MV-4-11 (cell line): ENCODE results near the gene KDM8.
"Not testable (repeated sequence)": the region's sequence is repeated elsewhere in the genome, so short reads cannot be mapped to it uniquely, and the experiment has no call there.

ENCODE experiments used
- DNase-seq: peaks from one replicate; lab custom pipeline; 2025; lab: John Stamatoyannopoulos, UW

The KDM8 gene

DNA sequence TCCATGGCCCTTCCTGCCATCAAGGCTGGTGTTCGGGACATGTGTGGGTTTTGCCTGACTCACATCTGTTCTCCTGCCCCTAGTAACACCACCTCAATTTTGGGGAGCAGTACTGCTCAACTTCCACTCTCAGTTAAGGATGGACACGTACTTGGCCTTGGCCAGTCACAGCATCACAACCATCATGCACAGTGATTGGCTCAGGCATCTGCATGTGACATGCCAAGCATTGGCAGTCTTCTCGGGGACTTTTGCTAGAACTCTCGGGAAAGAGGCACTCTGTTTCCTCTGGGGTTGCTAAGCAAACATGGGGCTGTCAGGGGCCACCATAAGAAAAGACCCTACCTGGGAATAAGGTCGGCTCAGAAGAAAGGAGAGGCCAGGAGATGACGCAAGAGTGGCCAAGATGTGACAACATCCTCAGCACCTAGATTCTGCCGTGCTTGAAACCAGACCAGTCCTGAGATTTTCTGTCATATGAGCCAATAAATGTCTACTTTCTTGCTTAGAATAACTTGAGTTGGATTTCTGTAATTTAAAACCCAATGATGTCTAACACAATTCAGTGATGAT lies 11.9 kb upstream of the KDM8 start:
- no peak for DNase-seq

DNA sequence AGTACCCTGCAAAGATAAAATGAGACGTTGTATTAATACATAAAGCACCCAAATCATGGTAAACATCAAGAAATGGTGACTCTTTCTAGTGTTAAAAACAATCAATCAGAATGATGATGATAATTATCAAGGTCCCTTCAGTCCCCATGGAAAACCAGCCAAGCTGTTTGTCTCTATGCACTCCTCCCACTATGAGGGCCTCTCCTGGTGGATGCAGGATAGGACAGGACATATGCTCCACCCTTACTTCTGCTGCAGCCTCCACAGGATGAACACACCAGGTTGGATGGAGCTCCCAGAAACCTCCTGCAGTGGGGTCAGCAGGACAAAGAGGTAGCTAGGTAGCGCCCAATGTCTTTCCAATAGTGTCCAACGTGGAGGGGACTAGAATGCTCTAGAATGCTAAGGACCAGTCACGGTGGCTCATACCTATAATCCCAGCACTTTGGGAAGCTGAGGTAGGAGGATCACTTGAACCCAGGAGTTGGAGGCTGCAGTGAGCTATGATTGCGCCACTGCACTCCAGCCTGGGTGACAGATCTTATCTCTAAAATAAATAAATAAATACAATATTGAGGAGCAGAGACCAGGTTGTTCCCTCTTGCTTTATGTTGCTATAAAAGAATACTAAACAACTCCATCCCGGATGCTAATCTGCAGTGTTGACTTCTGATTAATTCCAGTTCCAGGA lies 9.9 kb upstream of the KDM8 start:
- no peak for DNase-seq

DNA sequence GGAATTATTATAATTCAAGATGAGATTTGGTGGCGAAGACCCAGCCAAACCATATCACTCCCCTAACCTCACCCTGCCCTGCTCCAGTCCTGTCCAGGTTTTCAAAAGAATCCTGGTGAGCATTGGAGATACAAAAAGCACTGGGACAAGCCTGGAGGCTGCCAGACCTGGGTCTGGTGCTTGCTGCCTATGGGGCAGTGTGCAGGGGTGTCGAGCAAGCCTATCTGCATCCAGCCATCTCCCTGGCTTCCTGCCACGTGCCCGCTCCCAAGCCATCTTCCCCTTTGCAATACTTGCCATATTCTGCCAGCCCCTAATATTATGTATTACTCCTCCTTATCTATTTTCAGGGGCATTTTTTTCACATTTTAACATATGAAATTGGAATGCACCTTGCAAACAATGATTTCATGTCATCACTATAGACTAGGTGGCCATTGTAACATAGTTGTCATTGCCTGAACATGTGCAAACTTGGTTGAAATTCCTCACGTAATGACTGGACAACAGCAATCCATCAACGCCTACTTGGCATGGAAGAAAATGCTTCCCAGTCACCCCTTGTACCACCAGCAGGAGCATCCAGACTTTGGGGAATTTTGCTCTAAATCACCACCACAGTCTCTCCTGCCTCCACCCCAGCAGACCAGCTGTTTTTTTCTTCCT lies 8.1 kb upstream of the KDM8 start:
- DNase-seq = no peak

DNA sequence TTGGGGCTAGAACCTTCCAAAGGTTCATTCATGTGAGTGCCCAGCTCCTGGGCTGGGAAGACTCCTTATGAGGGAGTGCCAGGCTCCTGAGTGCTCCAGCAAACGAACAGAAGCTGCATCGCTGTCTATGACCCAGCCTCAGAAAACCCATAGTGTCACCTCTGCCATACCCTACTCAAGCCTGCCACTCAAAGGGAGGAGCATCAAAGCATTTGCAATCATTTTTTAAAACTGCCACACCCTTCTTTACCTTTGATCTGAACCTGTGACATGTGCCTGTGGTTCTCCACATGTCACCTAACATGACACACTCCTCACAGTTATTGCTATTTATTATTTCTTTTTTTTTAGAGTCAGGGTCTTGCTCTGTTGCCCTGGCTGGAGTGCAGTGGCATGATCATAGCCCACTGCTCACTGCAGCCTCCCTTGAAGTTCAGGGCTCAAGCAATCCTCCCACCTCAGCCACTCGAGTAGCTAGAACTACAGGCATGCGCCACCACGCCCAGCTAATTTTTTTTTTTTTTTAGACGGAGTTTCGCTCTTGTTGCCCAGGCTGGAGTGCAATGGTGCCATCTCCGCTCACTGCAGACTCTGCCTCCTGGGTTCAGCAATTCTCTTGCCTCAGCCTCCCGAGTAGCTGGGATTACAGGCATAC lies 7.3 kb upstream of the KDM8 start:
- DNase-seq = no peak

DNA sequence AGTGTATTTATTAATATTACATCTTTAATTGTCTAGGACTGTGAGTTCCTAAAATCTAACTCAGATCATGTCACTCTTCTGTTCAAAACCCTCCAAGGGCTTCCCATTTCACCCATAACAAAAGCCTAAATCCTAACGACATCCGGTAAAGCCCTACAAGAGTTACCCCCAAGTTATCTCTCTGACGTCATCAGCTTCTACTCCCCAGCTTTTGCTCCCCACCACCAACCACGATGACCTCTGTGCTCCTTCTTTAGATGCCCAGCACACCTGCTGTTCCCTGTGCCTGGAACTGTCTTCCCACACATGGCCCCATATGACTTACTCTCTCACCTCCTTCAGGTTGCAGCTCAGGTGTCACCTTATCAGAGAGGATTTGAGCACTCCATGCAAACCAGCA lies 6.3 kb upstream of the KDM8 start:
- no peak for DNase-seq

DNA sequence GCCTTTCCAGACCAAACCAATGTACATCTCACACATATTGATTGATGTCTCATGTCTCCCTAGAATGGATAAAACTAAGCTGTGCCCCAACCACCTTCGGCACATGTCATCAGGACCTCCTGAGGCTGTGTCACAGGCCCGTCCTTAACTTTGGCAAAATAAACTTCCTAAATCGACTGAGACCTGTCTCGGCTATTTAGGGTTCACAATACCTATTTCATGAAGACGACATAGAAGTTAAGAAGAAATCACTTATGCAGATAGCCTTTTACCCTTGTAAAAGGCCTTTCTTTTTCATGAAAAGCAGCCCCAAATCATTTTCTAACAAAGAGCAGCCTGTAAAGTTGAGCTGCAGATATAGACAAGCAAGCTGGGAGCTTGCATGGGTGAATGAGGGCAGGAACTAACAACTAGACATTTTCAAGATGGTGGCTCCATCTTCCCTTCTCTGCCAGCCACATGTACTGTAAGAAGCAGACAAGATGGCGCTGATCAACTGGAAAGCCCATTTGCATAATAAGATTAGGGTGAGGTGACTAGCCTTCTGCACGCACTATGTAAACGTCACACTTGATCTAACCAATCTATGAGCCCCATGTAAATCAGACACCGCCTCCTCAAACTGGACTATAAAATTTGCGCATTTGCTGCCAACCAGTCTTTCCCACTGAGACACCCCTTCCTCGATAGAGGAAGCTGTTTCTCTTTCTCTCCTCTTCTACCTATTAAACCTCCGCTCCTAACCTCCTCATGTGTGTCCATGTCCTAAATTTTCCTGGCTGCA lies 4.7 kb upstream of the KDM8 start:
- no peak for DNase-seq

DNA sequence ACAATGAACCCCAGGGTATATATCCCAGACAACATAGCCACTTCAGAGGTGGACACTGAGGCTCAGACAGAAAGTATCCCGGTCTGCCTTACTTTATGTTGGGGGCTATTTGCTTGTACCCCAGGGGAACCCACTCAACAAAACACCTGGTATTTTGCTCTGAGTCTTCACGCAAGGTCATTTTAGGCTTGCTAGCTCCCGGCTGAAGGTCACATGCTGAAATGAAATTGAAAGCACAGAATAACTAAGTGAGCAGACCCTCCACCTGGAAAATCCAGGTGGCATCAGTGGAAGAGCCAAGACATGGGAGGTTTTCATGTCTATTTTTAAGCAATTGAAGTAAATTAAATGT lies 4.1 kb upstream of the KDM8 start:
- no peak for DNase-seq

DNA sequence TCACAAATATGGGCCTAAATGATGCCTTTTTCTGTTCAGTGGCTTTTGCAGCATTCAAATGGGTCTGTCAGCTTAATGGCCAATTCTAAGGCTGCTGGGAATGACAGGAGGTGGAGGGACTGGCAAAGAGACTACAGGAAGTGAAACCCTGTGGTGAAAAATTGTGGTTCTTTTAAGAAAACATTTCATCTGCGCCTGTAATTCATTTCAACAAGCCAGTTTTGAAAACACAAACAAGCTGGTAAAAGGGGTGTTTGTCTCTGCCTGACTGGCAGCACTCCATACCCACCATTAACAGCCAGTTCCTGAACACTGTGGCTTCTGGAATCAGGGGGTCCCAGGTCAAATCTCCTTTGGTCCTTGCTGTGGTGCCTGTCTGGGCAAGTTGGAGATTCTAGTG lies 3.6 kb upstream of the KDM8 start:
- peak; percentile 93 for DNase-seq

DNA sequence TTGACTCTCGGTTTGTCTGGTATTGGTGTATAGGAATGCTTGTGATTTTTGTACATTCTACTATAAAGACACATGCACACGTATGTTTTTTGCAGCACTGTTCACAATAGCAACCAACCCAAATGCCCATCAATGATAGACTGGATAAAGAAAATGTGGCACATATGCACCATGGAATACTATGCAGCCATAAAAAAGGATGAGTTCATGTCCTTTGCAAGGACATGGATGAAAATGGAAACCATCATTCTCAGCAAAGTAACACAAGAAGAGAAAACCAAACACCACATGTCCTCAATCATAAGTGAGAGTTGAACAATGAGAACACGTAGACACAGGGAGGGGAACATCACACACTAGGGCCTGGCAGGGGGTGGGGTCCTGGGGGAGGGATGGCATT lies 2.4 kb upstream of the KDM8 start:
- not testable (repeated sequence) for DNase-seq

DNA sequence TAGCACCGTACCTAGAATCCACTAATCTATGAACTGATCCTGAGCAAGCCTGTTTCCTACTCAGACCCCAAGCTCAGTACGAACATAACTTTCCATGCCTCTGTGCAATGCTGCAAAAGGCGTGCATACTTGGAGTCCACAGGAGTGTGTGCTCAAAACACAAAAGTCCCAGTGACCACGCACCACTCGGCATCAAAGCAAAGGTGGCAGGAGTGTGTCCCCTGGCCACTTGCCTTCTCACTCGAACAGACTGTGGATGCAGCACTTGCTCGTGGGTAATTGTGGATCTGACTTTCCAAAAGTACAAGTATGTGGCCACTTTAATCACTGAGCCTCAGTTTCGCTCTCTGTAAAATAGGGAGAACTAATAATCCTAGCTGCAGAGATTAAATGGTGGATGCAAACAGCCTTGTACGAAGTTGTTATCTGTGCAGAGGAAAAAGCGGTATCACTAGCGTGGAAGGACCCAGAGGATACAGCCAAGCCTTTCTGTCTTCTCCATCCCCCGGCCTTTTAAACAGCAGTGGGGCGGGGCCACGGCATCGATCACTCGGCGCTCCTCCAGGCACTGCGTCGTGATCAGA lies 311 bp upstream of the KDM8 start:
- DNase-seq = no peak

DNA sequence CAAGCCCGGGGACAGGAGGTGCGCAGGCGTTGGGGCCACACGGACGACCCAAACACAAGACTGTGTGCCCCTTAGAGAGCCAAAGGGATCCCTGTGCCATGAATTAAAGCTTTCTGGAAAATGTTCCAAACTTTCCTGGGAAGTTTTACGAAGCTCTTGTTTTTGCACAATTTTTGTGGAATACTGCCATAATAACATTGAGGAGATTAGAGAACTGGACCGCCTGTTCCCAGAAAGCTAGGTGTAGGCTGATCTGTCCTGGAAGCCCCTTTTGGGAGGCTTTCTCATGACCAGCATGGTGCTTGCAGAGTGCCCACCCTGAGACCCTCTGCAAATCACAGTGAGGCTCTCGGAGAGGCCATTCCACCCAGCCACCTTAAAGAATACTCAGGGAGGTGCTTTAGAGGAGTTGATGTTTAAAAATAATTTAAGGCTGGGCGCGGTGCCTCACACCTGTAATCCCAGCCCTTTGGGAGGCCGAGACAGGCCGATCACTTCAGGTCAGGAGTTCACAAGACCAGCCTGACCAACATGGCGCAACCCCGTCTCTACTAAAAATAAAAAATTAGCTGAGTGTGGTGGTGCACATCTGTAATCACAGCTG lies 1.1 kb downstream of the KDM8 start:
- DNase-seq = no peak

DNA sequence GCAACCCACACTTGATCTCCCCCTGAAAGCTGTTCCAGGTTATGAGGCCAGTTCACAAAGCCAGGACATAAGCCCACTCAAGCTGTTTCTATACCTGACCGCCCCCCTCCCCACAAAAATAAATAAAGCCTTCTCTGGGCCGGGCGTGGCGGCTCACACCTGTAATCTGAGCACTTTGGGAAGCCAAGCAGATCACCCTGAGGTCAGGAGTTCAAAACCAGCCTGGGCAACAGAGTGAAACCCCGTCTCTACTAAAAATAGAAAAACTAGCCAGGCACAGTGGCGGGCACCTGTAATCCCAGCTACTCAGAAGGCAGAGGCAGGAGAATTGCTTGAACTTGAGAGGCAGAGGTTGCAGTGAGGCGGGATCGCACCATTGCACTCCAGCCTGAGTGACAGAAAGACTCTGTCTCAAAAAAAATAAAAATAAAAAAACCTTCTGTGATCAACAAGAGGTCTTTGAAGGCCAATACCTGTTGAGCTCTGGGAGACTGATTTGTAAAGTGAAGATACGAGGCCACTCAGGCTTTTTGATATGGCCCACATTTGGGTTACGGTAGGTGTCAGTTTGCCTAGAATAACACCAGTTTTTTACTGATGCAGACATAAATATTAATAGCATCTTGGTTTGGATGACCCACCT lies 2.2 kb downstream of the KDM8 start:
- DNase-seq = no peak

DNA sequence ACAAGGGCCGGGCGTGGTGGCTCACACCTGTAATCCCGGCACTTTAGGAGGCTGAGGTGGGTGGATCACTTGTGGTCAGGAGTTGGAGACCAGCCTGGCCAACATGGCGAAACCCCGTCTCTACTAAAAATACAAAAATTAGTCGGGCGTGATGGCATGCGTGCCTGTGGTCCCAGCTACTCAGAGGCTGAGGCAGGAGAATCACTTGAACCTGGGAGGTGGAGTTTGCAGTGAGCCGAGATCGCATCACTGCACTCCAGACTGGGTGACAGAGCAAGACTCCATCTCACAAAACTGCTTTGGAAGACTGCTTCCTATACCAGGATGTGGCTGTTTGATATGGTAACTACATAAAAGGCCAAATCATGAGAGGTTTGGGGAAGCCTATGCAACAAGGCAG lies 3.8 kb downstream of the KDM8 start:
- DNase-seq = not testable (repeated sequence)

DNA sequence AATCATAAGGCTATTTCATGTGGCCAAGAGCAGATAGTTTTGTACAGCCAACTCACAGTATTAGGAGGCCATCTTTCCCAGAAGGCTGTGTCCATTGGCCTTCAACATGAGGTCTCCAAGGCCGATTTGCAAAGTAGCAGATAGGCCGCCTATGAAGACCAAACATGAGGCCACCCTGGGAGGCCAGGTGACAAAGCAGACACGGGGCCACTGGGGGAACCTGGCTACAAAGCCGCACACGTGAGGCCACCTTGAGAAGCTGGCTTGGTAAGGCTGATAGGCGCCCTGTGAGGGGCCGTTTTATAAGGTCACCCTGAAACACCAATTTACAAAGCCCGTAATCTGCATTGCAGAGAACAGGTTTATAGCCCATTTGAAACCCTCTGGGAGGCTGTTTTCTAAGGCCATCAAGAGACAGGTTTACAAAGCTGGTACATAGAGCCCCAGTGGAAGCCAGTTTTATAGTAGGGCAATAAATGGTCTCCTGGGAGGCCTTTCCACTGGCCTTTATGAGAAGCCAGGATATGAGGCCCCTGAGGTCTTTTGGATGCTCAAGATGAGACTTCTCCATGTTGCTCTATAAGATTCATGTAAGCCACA lies 4.9 kb downstream of the KDM8 start:
- no peak for DNase-seq

DNA sequence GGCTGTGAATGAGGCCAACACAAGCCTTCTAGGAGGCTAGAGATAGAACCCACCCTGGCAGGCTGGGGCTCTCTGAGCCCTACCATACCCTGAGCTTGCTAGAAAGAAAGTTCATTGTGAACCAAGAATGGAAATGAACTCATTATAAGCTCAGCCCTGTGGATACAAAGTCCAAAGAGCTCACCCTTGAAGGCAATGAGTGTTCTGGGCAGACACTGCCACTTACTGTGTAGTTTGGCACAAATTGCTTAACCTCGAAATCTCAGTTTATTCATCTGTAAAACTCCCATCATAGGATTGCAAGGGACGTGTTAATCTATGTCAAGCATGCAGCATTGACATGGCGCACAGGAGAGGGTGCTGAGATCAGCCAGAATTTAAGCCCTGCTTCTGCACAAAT lies 5.5 kb downstream of the KDM8 start:
- DNase-seq = no peak

DNA sequence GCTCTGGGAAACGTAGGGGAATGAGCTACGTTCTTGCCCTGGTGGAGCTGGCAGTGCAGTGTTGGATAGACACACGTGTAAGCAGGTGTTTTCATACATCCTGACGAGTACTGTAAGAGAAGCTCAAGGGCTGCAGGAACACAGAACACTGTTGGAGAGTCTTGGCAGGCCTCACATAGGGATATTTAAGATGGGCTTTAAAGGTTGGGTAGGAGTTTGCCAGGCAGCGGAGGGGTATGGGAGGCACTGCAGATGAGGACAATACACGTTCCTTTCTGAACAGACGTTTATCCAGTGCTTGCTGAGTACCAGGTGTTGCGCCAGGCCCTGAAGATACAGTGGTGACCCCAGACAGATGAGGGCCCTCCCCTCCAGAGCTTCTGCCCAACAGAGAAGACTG lies 6.3 kb downstream of the KDM8 start:
- no peak for DNase-seq

DNA sequence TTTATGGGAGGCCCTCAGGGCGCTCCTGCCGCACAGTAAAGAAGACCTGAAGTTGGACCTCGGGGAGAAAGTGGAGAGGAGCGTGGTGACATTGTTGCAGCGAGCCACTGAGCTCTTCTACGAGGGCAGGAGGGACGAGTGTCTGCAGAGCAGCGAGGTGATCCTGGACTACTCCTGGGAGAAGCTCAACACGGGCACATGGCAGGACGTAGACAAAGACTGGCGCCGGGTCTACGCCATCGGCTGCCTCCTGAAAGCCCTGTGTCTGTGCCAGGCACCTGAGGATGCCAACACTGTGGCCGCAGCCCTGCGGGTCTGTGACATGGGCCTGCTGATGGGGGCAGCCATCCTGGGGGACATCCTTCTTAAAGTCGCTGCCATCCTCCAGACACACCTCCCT lies 6.8 kb downstream of the KDM8 start:
- DNase-seq = no peak

DNA sequence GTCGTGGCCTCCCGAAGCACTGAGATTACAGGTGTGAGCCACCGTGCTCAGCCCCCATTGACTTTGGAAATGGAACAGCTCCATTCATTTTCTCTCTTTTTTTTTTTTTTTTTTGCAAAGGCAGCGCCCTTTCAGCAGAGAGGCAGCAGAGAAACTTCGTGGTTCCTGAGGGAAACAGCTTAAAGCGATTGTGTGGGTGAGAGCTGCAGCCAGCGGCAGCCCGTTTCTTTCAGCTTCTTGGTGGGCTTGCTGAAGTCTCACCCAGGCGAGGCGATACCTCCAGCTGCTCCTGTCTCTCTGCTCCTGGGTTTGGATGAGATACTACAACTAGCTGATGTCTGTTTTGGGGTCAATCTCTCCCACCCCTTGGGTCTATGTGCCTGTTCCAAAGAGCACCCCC lies 7.7 kb downstream of the KDM8 start:
- no peak for DNase-seq

DNA sequence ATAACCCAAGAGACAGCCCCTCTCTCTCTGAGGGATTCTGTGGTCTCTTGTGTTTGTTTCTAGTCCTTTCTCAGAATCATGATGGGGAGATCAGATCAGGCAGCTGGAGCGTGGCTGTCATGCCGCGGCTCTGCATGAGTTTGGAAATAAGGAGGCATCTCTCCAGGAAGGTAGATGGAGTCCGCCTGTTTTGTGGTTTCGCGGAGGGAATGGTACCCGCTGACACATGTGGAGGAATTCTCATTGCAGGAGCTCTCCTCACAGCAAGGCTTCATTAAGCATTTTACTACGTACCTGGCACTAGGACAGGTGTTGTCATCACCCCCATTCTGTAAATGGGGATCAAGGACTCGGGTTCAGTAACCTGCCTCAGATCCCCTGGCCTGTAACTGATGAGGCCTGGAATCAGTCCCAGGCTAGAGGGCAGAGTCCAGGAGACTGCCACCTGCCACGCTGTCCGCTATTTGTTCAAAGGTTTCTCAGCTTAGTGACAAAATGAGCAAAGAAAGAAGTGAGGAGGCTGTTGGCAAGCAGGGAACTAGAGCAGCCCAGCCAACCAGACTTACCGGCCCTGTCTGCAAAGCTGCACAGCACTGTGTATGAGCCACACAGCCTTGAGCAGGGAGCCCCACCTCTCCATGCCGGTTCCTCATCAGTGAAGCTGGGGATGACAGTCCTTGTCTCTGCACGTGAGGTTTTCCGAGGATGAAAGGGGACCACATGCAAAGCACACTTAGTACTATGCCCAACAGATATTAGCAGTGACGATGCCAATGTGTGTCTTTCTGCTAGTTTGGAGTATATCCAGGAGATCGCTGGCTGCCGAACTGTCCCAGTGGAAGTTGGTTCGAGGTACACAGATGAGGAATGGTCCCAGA lies 11.0 kb downstream of the KDM8 start:
- DNase-seq = no peak

DNA sequence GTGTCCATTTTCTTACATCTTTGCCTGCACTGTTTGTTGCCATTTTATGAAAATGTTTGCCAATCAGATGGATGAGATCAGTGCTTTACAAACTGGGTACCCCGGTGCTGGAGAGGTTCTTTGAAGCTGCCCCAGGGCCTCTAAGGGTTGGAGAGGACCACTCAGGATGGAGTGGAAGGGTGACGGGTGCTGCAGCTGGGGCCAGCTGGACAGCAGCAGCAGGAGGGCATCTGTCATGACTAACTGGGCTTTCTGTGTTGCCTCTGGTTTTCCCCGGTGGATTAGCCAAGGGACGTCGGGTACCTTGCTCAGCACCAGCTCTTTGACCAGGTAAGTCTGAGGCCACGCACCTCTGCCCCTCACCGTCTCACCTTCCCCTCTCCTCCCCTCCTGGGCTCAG lies 12.3 kb downstream of the KDM8 start:
- no peak for DNase-seq
